Panc1 (cell line): ENCODE measurements around the gene LHX2. TPM values are rescaled to one million over a fixed set of nuclear protein-coding genes. Genes with fewer than 3 reads are reported as not detected.

Experiments used
- ATAC-seq: fragments of 200-7000 bp; cut with Tn5 transposase; 2 replicates; pipeline ENCODE4 v1.9.1; 2020; ENCODE audit warnings: mild to moderate bottlenecking, moderate library complexity
- BruUV-seq: library from RNA; stranded (reverse); fragments of 400-500 nt; replicated peaks from 2 replicates; lab custom pipeline; 2021; lab: Mats Ljungman, UMichigan
- CTCF ChIA-PET: fragments of 300-600 bp; sonication (Branson Sonifier 250); formaldehyde crosslinking; loops from one replicate; lab custom pipeline; 2022; ENCODE audit warnings: antibody characterized with exemption; lab: Charles Lee
- POLR2A ChIA-PET: fragments of 300-600 bp; sonication (Branson Sonifier 250); formaldehyde crosslinking; loops from one replicate; lab custom pipeline; 2022; ENCODE audit warnings: antibody characterized with exemption; lab: Charles Lee
- DNase-seq: peaks from one replicate; pipeline ENCODE4 v3.0.0-alpha.2; 2010; ENCODE audit warnings: low read depth, low spot score
- H3K27ac ChIP-seq: 2 replicates; pipeline ENCODE4 v1.5.1; 2011; ENCODE audit warnings: mild to moderate bottlenecking, low read length, inconsistent platforms
- H3K27me3 ChIP-seq: fragments of 200-500 bp; sonication (Bioruptor generic); 2 replicates; pipeline ENCODE4 v1.6.0; 2014; ENCODE audit warnings: low read length, inconsistent platforms; ENCODE audit not compliant: control insufficient read depth, insufficient read depth
- H3K36me3 ChIP-seq: fragments of 200-500 bp; sonication (Bioruptor generic); 2 replicates; pipeline ENCODE4 v1.5.1; 2014; ENCODE audit warnings: inconsistent platforms, mild to moderate bottlenecking, low read length, moderate library complexity; ENCODE audit not compliant: control insufficient read depth, insufficient read depth
- H3K4me1 ChIP-seq: 2 replicates; pipeline ENCODE4 v1.5.1; 2011; ENCODE audit warnings: inconsistent platforms, mild to moderate bottlenecking, low read length, moderate library complexity; ENCODE audit not compliant: control insufficient read depth, insufficient read depth
- H3K4me3 ChIP-seq, 2 experiments: 2 replicates each; pipeline ENCODE4 v1.5.1; 2011 to 2012; ENCODE audit warnings: low read depth in 2 of 2, low read length in 2 of 2, mild to moderate bottlenecking in 2 of 2, inconsistent platforms in 1 of 2, moderate library complexity in 1 of 2
- H3K9me3 ChIP-seq: fragments of 200-500 bp; sonication (Bioruptor generic); 2 replicates; pipeline ENCODE4 v1.5.1; 2014; ENCODE audit warnings: low read depth, mild to moderate bottlenecking, inconsistent platforms, low read length, moderate library complexity; ENCODE audit not compliant: control insufficient read depth, insufficient read depth
- POLR2AphosphoS5 ChIP-seq: IDR thresholded peaks from 2 replicates; pipeline ENCODE4 v1.6.1; 2012; ENCODE audit warnings: mild to moderate bottlenecking, low read depth, low read length, moderate library complexity
- REST ChIP-seq, 2 experiments: IDR thresholded peaks; 2 replicates each; pipeline ENCODE4 v1.6.1; 2011 to 2012; ENCODE audit warnings: low read depth in 2 of 2, control low read depth in 1 of 2, low read length in 1 of 2, mild to moderate bottlenecking in 1 of 2, moderate library complexity in 1 of 2; ENCODE audit not compliant: insufficient read depth in 1 of 2
- SIN3A ChIP-seq: IDR thresholded peaks from 2 replicates; pipeline ENCODE4 v1.6.1; 2012; ENCODE audit warnings: low read depth, mild to moderate bottlenecking, low read length, moderate library complexity, borderline replicate concordance; ENCODE audit not compliant: insufficient read depth
- TCF7L2 ChIP-seq: IDR thresholded peaks from 2 replicates; pipeline ENCODE4 v1.6.1; 2011; ENCODE audit warnings: mild to moderate bottlenecking, low read depth, low read length, inconsistent platforms
- in situ Hi-C: cut with HindIII; loops from 2 replicates; pipeline ENCODE4 v1.10.0; 2016; ENCODE audit warnings: low sequenced_read_pairs, low pct_unique_long_range_greater_than_20kb
- intact Hi-C: fragments of 100-400 bp; cut with micrococcal nuclease; formaldehyde crosslinking; loops from one replicate; pipeline ENCODE4 v1.10.0; 2022; ENCODE audit not compliant: unreplicated experiment
- total RNA-seq: library from RNA; stranded (reverse); gene quantifications from one replicate; pipeline ENCODE4 v1.2.1, GENCODE V29; 2021; ENCODE audit not compliant: unreplicated experiment
- TF ChIP-seq, protein P1 (sequence below): fragments of 450-650 bp; IDR thresholded peaks from 2 replicates; pipeline ENCODE4 v1.5.1; 2017; ENCODE audit warnings: mild to moderate bottlenecking

The LHX2 gene
- total RNA-seq, 1 experiment from 2014 or later, result 0.36 TPM

- ChIA-PET CTCF (interaction anchor here (0.5 to 1.2 kb wide), 14 partner anchors 29 to 496 kb away, joined by 3 to 13 read pairs (median 5); no protein-coding TSS in a partner anchor), POLR2A (interaction anchor here (0.7 kb wide), 2 partner anchors 15 to 39 kb away, joined by 7 to 16 read pairs; no protein-coding TSS in a partner anchor)
- peak overlapping the region; percentile 41 to 56 for H3K4me3 ChIP-seq
- H3K36me3 ChIP-seq, result no peaks in the 10 kb centered on the region
- no peak overlapping the region; the same call in 1 of the 2 replicates for H3K27ac ChIP-seq
- ATAC-seq (peak; percentile 54), DNase-seq (no peak)
- intact Hi-C loops, result loop anchor here (10.0 kb wide), 1 partner anchor 496 kb away; no protein-coding TSS in a partner anchor
- peaks cover 5% of the 10 kb centered on the region; the same call in 1 of the 2 replicates for H3K4me1 ChIP-seq
- in situ Hi-C loops, result no loop called here
- no TSS peak for BruUV-seq
- no peaks in the 10 kb centered on the region for H3K9me3 ChIP-seq
- TF ChIP-seq REST (IDR thresholded peaks at IDR 0.05; ENCODE audit: insufficient read depth in 1 of 2, low read depth in 2 of 2, low read length in 1 of 2) (no peak), SIN3A (no peak), TCF7L2 (no peak), POLR2AphosphoS5 (no peak)
- TF ChIP-seq, protein P1, sequence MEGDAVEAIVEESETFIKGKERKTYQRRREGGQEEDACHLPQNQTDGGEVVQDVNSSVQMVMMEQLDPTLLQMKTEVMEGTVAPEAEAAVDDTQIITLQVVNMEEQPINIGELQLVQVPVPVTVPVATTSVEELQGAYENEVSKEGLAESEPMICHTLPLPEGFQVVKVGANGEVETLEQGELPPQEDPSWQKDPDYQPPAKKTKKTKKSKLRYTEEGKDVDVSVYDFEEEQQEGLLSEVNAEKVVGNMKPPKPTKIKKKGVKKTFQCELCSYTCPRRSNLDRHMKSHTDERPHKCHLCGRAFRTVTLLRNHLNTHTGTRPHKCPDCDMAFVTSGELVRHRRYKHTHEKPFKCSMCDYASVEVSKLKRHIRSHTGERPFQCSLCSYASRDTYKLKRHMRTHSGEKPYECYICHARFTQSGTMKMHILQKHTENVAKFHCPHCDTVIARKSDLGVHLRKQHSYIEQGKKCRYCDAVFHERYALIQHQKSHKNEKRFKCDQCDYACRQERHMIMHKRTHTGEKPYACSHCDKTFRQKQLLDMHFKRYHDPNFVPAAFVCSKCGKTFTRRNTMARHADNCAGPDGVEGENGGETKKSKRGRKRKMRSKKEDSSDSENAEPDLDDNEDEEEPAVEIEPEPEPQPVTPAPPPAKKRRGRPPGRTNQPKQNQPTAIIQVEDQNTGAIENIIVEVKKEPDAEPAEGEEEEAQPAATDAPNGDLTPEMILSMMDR, result no peak
- no peaks in the 10 kb centered on the region for H3K27me3 ChIP-seq
Observed at GRCh38 chr9:124040186-124040931, 28.8 kb downstream of the LHX2 start.

DNA sequence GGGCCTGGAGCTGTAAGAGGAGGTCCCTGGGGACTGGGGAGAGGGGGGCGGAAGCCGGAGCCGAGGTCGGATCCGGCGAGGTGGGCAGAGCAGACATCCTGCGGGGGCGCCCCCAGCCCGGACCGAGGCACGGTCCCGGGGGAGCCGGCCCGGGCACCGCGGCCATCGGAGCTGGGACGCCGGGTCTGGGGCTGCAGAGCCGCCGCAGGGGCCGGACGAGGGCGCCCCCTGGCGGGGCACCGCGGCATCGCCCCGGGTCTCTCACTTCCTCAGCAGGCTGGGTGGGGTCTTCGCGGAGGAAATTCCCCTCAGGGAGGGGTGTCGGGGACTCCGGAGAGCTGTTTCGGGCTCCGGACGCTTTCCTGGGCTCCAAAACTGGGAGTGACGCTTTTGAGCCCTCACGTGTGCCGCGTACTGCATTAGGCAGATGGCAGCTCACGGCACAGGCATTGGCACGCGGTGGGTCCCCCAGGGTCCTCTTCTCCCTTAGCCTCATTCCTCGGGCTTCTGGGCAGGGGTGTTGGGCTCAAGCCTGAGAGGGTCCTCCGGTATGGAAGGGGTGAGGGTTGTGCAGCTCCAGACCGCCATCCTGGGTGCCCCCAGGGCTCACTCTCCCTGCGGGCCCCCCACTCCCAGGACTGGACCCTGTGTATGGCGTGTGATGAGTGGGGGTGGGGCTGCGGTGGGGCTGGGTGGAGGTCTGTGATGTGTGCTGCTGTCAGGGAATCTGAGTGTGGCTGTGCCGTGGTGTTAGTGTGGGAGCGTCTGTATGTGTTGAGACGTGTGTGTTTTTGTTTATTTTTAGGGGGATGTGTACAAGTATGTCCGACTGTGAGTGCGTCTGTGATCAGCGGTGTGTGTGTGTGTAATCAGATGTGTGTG lies 29.6 kb downstream of the LHX2 start:
- no TSS peak for BruUV-seq
- TF ChIP-seq, protein P1, result peak; percentile 96
- no peak for TF ChIP-seq POLR2AphosphoS5
- ChIA-PET POLR2A (interaction anchor here (0.7 kb wide), 2 partner anchors 15 to 38 kb away, joined by 7 to 16 read pairs; no protein-coding TSS in a partner anchor), CTCF (interaction anchor here (0.5 to 1.2 kb wide), 14 partner anchors 30 to 497 kb away, joined by 3 to 13 read pairs (median 5); no protein-coding TSS in a partner anchor)
- peak overlapping the region; percentile 51 for H3K27ac ChIP-seq
- intact Hi-C loops (loop anchor here (10.0 kb wide), 1 partner anchor 496 kb away; no protein-coding TSS in a partner anchor), in situ Hi-C loops (no loop called here)
- no peaks in the 10 kb centered on the region for H3K9me3 ChIP-seq
- H3K4me3 ChIP-seq, result peak overlapping the region; percentile 41 to 56
- ATAC-seq (peak; percentile 65), DNase-seq (peak; percentile 17)
- no peaks in the 10 kb centered on the region for H3K36me3 ChIP-seq
- no peaks in the 10 kb centered on the region for H3K27me3 ChIP-seq
- H3K4me1 ChIP-seq, result peaks cover 5% of the 10 kb centered on the region; the same call in 1 of the 2 replicates
